PFSK-1 (cell line): ENCODE results near the gene HMX1.

ENCODE experiments used
- REST ChIP-seq, 2 experiments: IDR thresholded peaks; 2 replicates each; pipeline versions ENCODE4 v1.6.1 to v1.8.0; 2011 to 2012; ENCODE audit warnings: low read depth in 2 of 2, low read length in 2 of 2, control low read depth in 1 of 2, inconsistent platforms in 1 of 2, mild to moderate bottlenecking in 1 of 2, moderate library complexity in 1 of 2; ENCODE audit not compliant: insufficient read depth in 1 of 2
- SIN3A ChIP-seq: IDR thresholded peaks from 2 replicates; pipeline ENCODE4 v1.6.1; 2012; ENCODE audit warnings: mild to moderate bottlenecking, low read length, moderate library complexity, borderline replicate concordance; ENCODE audit not compliant: insufficient read depth
- TAF1 ChIP-seq: IDR thresholded peaks from 2 replicates; pipeline ENCODE4 v1.6.1; 2012; ENCODE audit warnings: low read length, control low read depth, borderline replicate concordance; ENCODE audit not compliant: insufficient read depth

- TF ChIP-seq SIN3A: no peak
- TF ChIP-seq TAF1: no peak
- TF ChIP-seq REST (IDR thresholded peaks at IDR 0.05; ENCODE audit: insufficient read depth in 1 of 2, low read depth in 2 of 2, low read length in 2 of 2): no peak
Measured at GRCh38 chr4:8840816-8841455, 30.7 kb downstream of the HMX1 start.
